ENCODE results near the gene PTTG1IP. TPM values are rescaled to one million over a fixed set of nuclear protein-coding genes. Genes with fewer than 3 reads are reported as not detected.

Gene PTTG1IP
- total RNA-seq, 1 donor: 413 TPM

DNA sequence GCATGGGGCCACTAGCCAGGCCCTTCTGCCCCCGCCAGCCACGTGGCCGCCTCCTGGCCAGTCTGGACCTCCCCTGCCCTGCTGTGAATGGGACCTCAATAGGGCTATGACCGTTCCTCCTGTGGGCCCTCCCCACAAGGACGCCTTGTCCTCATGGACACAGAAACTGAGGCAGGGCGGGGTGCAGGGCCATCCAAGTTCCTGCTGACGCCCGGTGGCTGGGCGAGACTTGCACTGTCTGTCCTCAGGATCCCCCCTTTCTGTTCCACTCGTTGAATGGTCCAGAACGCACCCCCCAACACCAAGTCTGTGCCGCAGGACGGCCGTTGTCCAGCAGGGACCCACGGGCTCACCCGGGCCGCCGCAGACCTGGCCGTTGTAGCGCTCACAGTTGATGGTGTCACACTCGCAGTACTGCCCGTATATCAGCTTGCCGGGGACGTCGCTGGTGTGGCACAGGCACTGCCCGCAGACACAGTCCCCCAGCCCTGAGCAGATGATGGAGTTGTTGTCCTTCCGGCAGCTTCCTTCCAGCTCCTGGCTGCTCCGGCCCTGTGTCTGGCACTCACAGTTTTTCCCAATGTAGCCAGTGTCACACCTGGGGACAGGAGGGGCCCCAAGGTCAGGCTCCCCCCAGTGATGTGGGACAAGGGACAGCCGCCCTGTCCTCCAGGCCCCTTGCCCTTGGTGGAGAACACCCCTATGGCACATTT is 16.3 kb upstream of the PTTG1IP start:
- Histone ChIP-seq H3K27ac (ENCODE audit: low read depth, low read length) (no peak overlapping the region), H3K27me3 (ENCODE audit: insufficient read depth, low read length) (peaks cover 7% of the 10 kb centered on the region), H3K4me2 (ENCODE audit: insufficient read depth, low read length) (no peak overlapping the region), H3K79me2 (ENCODE audit: insufficient read depth, low read length) (no peaks in the 10 kb centered on the region), H3K9me3 (ENCODE audit: low read depth, low read length) (no peaks in the 10 kb centered on the region), H2AFZ (ENCODE audit: low read length) (no peak overlapping the region), H3K36me3 (ENCODE audit: insufficient read depth, low read length) (no peaks in the 10 kb centered on the region), H4K20me1 (ENCODE audit: insufficient read depth, low read length) (no peaks in the 10 kb centered on the region), H3K4me3 (ENCODE audit: insufficient read depth, low read length) (no peak overlapping the region), H3K4me1 (ENCODE audit: insufficient read depth, low read length) (no peaks in the 10 kb centered on the region)
- TF ChIP-seq, protein P1, sequence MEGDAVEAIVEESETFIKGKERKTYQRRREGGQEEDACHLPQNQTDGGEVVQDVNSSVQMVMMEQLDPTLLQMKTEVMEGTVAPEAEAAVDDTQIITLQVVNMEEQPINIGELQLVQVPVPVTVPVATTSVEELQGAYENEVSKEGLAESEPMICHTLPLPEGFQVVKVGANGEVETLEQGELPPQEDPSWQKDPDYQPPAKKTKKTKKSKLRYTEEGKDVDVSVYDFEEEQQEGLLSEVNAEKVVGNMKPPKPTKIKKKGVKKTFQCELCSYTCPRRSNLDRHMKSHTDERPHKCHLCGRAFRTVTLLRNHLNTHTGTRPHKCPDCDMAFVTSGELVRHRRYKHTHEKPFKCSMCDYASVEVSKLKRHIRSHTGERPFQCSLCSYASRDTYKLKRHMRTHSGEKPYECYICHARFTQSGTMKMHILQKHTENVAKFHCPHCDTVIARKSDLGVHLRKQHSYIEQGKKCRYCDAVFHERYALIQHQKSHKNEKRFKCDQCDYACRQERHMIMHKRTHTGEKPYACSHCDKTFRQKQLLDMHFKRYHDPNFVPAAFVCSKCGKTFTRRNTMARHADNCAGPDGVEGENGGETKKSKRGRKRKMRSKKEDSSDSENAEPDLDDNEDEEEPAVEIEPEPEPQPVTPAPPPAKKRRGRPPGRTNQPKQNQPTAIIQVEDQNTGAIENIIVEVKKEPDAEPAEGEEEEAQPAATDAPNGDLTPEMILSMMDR (IDR thresholded peaks at IDR 0.05; ENCODE audit: extremely low read depth, low read depth, low read length): no peak
- no peak for DNase-seq (ENCODE audit: insufficient read length, low spot score, missing footprints)

DNA sequence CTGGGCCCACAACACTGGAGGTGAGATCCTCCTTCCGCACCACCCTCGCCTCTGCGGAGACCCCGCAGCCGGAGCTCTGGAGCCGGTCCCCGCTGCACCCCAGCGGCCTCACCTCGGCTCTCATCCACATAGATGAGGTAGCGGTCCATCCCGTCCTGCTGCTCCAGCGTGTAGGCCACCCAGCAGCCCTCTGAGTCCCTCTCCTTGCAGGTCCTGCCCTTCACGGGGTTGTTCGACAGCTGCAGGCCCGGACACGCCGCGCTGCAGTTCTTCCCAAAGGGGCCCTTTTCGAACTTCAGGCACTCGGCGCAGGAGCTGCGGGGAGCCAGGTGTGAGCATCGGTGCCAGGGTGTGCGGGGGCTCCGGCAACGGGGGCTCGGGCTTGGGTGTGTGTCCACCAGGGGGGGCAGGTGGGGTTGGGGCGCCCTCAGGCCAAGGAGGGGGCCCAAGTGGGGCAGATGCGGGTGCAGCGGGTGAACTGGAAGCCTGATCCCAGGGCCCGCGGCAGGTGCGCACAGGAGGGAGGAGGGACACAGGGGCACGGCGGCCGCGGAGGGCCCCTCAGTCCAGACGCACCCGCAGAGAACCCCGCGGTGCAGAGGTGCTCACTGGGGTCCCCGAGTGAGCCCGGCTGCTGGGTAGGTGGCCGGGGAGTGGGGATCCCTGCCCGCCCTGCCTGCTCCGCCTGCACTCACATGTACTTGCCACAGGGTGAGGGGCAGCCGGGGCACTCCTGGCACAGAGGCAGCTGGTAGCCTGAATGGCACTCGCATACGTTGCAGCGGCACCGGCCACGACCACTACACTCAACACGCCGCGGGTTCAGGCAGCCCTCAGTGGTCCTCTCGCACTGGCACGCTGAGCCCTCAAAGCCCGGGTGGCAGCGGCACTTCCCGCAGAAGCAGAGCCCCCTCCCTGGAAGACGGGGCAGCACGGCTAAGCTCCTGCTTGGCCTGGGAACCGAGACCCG is 15.4 kb upstream of the PTTG1IP start:
- Histone ChIP-seq H3K4me2 (ENCODE audit: insufficient read depth, low read length) (no peak overlapping the region), H3K9me3 (ENCODE audit: low read depth, low read length) (no peaks in the 10 kb centered on the region), H4K20me1 (ENCODE audit: insufficient read depth, low read length) (no peaks in the 10 kb centered on the region), H3K27ac (ENCODE audit: low read depth, low read length) (no peak overlapping the region), H3K27me3 (ENCODE audit: insufficient read depth, low read length) (peaks cover 6% of the 10 kb centered on the region), H3K4me1 (ENCODE audit: insufficient read depth, low read length) (no peaks in the 10 kb centered on the region), H3K36me3 (ENCODE audit: insufficient read depth, low read length) (no peaks in the 10 kb centered on the region), H3K4me3 (ENCODE audit: insufficient read depth, low read length) (no peak overlapping the region), H3K79me2 (ENCODE audit: insufficient read depth, low read length) (no peaks in the 10 kb centered on the region), H2AFZ (ENCODE audit: low read length) (no peak overlapping the region)
- TF ChIP-seq, protein P1 (IDR thresholded peaks at IDR 0.05; ENCODE audit: extremely low read depth, low read depth, low read length): no peak
- DNase-seq (ENCODE audit: insufficient read length, low spot score, missing footprints): peak; percentile 72

DNA sequence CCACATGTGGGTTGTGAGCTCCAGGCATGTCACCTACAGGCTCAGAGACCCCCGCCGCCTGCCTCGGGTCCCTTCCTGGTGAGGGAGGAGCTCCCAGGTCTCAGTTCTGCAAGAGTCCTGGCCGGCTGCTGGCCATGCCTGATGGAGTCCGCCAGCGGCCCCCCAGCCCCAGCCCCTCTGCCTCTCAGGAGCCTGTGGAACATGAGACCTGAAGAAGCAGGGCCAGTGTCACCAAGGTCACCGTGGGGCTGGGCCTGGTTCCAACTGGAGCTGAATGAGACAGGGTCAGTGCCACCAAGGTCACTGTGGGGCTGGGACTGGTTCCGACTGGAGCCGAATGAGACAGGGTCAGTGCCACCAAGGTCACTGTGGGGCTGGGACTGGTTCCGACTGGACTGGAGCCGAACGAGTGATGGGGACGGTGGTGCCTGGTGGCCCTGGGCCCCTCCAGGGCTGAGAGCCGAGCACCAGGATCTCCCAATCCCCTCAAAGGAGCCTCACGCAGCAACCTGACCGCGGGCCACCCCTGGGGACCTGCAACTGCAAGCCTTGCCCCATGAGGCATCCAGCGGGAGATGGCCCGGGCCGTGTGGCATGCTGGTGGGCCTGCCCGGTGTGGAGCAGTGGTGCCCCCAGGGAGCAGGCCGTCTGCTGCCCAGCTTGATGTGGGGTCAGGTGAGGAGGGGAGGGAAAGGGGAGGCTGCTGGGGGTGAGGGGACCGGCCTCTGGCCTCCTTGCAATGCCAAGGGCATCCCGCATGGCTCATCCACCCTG is 14.5 kb upstream of the PTTG1IP start:
- Histone ChIP-seq H3K4me3 (ENCODE audit: insufficient read depth, low read length) (no peak overlapping the region), H4K20me1 (ENCODE audit: insufficient read depth, low read length) (no peaks in the 10 kb centered on the region), H3K9me3 (ENCODE audit: low read depth, low read length) (no peaks in the 10 kb centered on the region), H3K36me3 (ENCODE audit: insufficient read depth, low read length) (no peaks in the 10 kb centered on the region), H3K4me2 (ENCODE audit: insufficient read depth, low read length) (no peak overlapping the region), H3K27ac (ENCODE audit: low read depth, low read length) (no peak overlapping the region), H3K4me1 (ENCODE audit: insufficient read depth, low read length) (no peaks in the 10 kb centered on the region), H3K27me3 (ENCODE audit: insufficient read depth, low read length) (no peaks in the 10 kb centered on the region), H3K79me2 (ENCODE audit: insufficient read depth, low read length) (no peaks in the 10 kb centered on the region), H2AFZ (ENCODE audit: low read length) (no peak overlapping the region)
- TF ChIP-seq, protein P1 (IDR thresholded peaks at IDR 0.05; ENCODE audit: extremely low read depth, low read depth, low read length): no peak
- DNase-seq (ENCODE audit: insufficient read length, low spot score, missing footprints): no peak
